Mesenchymal stem cell (in vitro differentiated cells and primary cell): ENCODE results near the gene ARHGEF7.

ENCODE experiments used
- DNase-seq: peaks from one replicate; pipeline ENCODE4 v3.0.0-alpha.2; 2013
- H2AFZ ChIP-seq: one replicate; pipeline ENCODE4 v1.6.1; 2013; ENCODE audit warnings: low read depth, mild to moderate bottlenecking, control low read depth, inconsistent platforms, low read length, moderate library complexity
- H2AK5ac ChIP-seq: 2 replicates; pipeline ENCODE4 v1.6.1; 2013; ENCODE audit warnings: low read length, moderate library complexity, mild to moderate bottlenecking, inconsistent platforms; ENCODE audit not compliant: severe bottlenecking
- H2BK120ac ChIP-seq: one replicate; pipeline ENCODE4 v1.6.1; 2013; ENCODE audit warnings: low read depth, mild to moderate bottlenecking, inconsistent platforms, low read length, moderate library complexity
- H2BK12ac ChIP-seq, 2 experiments: one replicate each; pipeline ENCODE4 v1.6.1; 2013; ENCODE audit warnings: inconsistent platforms in 2 of 2, low read length in 2 of 2, mild to moderate bottlenecking in 2 of 2, moderate library complexity in 2 of 2, control low read depth in 1 of 2
- H2BK15ac ChIP-seq: one replicate; pipeline ENCODE4 v1.6.1; 2013; ENCODE audit warnings: mild to moderate bottlenecking, low read depth, inconsistent platforms; ENCODE audit not compliant: poor library complexity, severe bottlenecking
- H2BK5ac ChIP-seq: 2 replicates; pipeline ENCODE4 v1.6.1; 2013; ENCODE audit warnings: low read depth, mild to moderate bottlenecking, low read length, control low read depth, inconsistent platforms; ENCODE audit not compliant: poor library complexity, severe bottlenecking
- H3K14ac ChIP-seq, 2 experiments: one replicate each; pipeline ENCODE4 v1.6.1; 2013; ENCODE audit warnings: inconsistent platforms in 2 of 2, low read length in 2 of 2, control low read depth in 1 of 2, mild to moderate bottlenecking in 1 of 2, moderate library complexity in 1 of 2
- H3K18ac ChIP-seq, 2 experiments: one replicate each; pipeline ENCODE4 v1.6.1; 2013; ENCODE audit warnings: inconsistent platforms in 2 of 2, low read length in 2 of 2, control low read depth in 1 of 2, low read depth in 1 of 2, mild to moderate bottlenecking in 1 of 2
- H3K23ac ChIP-seq, 2 experiments: one replicate each; pipeline ENCODE4 v1.6.1; 2013; ENCODE audit warnings: inconsistent platforms in 2 of 2, low read length in 2 of 2, mild to moderate bottlenecking in 2 of 2, moderate library complexity in 2 of 2, control low read depth in 1 of 2
- H3K27ac ChIP-seq: 2 replicates; pipeline ENCODE4 v1.5.1; 2013; ENCODE audit warnings: mild to moderate bottlenecking, moderate library complexity, low read length, control low read depth, inconsistent platforms; ENCODE audit not compliant: poor library complexity, severe bottlenecking
- H3K27me3 ChIP-seq, 2 experiments: 2 replicates each; pipeline versions ENCODE4 v1.6.1 to v1.7.0; 2013; ENCODE audit warnings: low read length in 2 of 2, mild to moderate bottlenecking in 2 of 2, moderate library complexity in 2 of 2, control low read depth in 1 of 2, inconsistent platforms in 1 of 2; ENCODE audit not compliant: control insufficient read depth in 1 of 2, insufficient read depth in 1 of 2
- H3K36me3 ChIP-seq, 2 experiments: 2 replicates each; pipeline versions ENCODE4 v1.6.1 to v1.7.0; 2013; ENCODE audit warnings: low read length in 2 of 2, control low read depth in 1 of 2, inconsistent platforms in 1 of 2, low read depth in 1 of 2, mild to moderate bottlenecking in 1 of 2; ENCODE audit not compliant: insufficient read depth in 2 of 2, control insufficient read depth in 1 of 2
- H3K4ac ChIP-seq, 2 experiments: one replicate each; pipeline ENCODE4 v1.6.1; 2013; ENCODE audit warnings: inconsistent platforms in 2 of 2, low read length in 2 of 2, mild to moderate bottlenecking in 2 of 2, moderate library complexity in 2 of 2, control low read depth in 1 of 2, low read depth in 1 of 2
- H3K4me1 ChIP-seq: 2 replicates; pipeline ENCODE4 v1.6.1; 2013; ENCODE audit warnings: low read depth, low read length, control low read depth; ENCODE audit not compliant: control insufficient read depth, insufficient read depth
- H3K4me2 ChIP-seq: 2 replicates; pipeline ENCODE4 v1.6.1; 2013; ENCODE audit warnings: low read length, mild to moderate bottlenecking, inconsistent platforms; ENCODE audit not compliant: poor library complexity, severe bottlenecking
- H3K4me3 ChIP-seq, 2 experiments: 2 replicates each; pipeline versions ENCODE4 v1.5.1 to v1.7.0; 2013; ENCODE audit warnings: low read length in 2 of 2, mild to moderate bottlenecking in 2 of 2, control low read depth in 1 of 2, low read depth in 1 of 2; ENCODE audit not compliant: insufficient read depth in 1 of 2
- H3K79me1 ChIP-seq: replicated peaks from 2 replicates; pipeline ENCODE4 v1.6.1; 2013; ENCODE audit warnings: mild to moderate bottlenecking, control low read depth, low read length, inconsistent platforms; ENCODE audit not compliant: poor library complexity, severe bottlenecking
- H3K9ac ChIP-seq: 2 replicates; pipeline ENCODE4 v1.7.0; 2013; ENCODE audit warnings: mild to moderate bottlenecking, low read length, moderate library complexity
- H3K9me3 ChIP-seq: 2 replicates; pipeline ENCODE4 v1.7.0; 2013; ENCODE audit warnings: mild to moderate bottlenecking, low read length; ENCODE audit not compliant: control insufficient read depth
- H4K8ac ChIP-seq: one replicate; pipeline ENCODE4 v1.6.1; 2013; ENCODE audit warnings: inconsistent platforms, mild to moderate bottlenecking, low read length, moderate library complexity
- H4K91ac ChIP-seq: one replicate; pipeline ENCODE4 v1.6.1; 2013; ENCODE audit warnings: mild to moderate bottlenecking, low read length, inconsistent platforms
- WGBS: methylation state at CpG from one replicate; pipeline ENCODE4 v1.1.7; 2013; ENCODE audit warnings: mixed read lengths; 5-methylcytosine and 5-hydroxymethylcytosine counted together

Gene ARHGEF7

DNA sequence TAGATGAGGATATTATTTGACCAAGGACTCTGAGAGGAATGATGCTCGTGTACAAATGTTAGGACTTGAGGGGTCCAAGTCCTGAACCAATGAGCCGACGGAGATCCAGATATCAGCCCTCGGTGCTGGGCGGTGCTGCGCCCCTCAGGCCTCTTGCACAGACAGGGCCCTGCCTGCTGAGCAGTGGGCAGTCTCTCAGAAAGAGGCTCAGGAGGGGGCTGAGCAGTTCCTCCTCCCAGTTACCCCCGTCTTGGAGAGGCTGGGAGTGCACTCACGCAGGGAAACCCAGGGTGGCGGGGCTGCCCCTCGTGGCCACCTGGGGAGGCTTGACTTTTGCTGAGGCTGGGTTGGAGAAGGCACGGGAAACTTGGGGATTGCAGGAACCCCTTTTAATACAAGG, 223.7 kb downstream of the ARHGEF7 start:
- no peak overlapping the region for H3K4ac ChIP-seq
- H2AFZ ChIP-seq = no peak overlapping the region
- no peak overlapping the region for H4K8ac ChIP-seq
- no peak overlapping the region for H4K91ac ChIP-seq
- no peak overlapping the region for H2BK15ac ChIP-seq
- peaks cover 2% of the 10 kb centered on the region for H3K4me1 ChIP-seq
- H2BK5ac ChIP-seq = no peak overlapping the region
- peaks cover 3% of the 10 kb centered on the region for H3K9me3 ChIP-seq
- H3K27me3 ChIP-seq = no peaks in the 10 kb centered on the region
- H2AK5ac ChIP-seq = no peak overlapping the region
- no peaks in the 10 kb centered on the region for H3K36me3 ChIP-seq
- H3K4me3 ChIP-seq = no peak overlapping the region
- no peaks in the 10 kb centered on the region for H3K79me1 ChIP-seq
- no peak overlapping the region for H2BK120ac ChIP-seq
- no peak overlapping the region for H3K18ac ChIP-seq
- H3K27ac ChIP-seq = no peak overlapping the region
- no peak overlapping the region for H2BK12ac ChIP-seq
- no peak overlapping the region for H3K14ac ChIP-seq
- WGBS = 80% methylated on average over 10 of the region's 11 CpGs
- no peak overlapping the region for H3K23ac ChIP-seq
- DNase-seq = no peak
- no peak overlapping the region for H3K4me2 ChIP-seq
- no peak overlapping the region for H3K9ac ChIP-seq

DNA sequence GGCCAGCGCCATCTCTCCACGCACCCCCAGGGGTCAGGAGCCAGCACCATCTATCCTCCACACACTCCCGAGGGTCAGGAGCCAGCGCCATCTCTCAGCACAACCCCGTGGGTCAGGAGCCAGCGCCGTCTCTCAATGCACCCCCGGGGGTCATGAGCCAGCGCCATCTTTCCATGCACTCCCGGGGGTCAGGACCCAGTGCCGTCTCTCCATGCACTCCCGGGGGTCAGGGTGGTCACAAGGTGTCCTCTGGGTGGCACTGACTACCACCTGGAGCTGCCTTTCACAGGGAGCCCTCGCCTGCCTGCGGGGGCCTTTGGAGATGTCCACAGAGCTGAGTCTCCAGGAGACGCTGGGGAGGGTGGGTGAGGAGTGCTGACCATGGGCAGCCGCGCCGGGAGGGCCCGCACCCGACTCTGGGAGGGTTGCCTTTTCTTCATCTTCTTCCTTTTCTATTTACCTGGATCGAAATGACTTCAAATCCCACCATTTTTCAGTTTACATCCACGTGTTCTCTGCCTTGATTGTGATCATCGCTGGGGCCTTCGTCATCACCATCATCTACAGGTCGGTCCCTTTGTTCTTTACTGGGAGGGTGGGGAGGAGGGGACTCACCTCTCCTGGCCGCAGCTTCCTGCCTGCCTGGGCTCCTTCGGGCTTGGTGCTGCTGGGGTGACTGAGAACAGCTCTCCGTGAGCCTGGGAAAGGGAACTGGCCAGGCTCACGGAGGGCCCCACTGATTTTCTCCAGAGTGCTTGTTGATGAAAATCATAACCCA, 224.4 kb downstream of the ARHGEF7 start:
- Histone ChIP-seq H2BK120ac (no peak overlapping the region), H3K18ac (no peak overlapping the region), H3K79me1 (no peaks in the 10 kb centered on the region), H3K4me1 (peaks cover 3% of the 10 kb centered on the region), H3K14ac (no peak overlapping the region), H3K27me3 (no peaks in the 10 kb centered on the region), H3K36me3 (no peaks in the 10 kb centered on the region), H3K9ac (no peak overlapping the region), H2AFZ (no peak overlapping the region), H3K23ac (no peak overlapping the region), H3K9me3 (no peaks in the 10 kb centered on the region), H3K4me2 (no peak overlapping the region), H2BK5ac (no peak overlapping the region), H2BK15ac (no peak overlapping the region), H2BK12ac (no peak overlapping the region), H3K4ac (no peak overlapping the region), H3K4me3 (no peak overlapping the region), H3K27ac (no peak overlapping the region), H2AK5ac (no peak overlapping the region), H4K8ac (no peak overlapping the region), H4K91ac (no peak overlapping the region)
- DNase-seq = no peak
- 83% methylated on average over 28 of the region's 29 CpGs for WGBS

DNA sequence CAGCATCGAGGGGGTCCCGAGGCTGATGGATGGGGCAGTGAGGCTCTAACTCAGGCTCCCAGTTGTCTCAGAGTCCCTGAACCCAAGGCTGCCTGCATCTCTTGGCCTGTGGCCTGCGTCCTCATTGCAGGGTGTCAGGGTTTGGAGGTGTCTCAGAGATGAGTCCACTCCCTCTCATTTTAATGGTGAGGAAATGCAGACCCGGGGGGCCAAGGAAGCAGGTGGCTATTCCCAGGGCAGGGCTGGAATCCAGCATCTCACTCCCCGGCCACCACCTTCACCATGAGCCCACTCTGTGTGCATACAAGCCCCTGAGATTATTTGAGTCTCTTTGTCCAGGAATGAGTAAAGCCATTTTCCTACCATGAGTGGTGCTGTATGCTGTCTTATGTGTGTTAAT, 226.8 kb downstream of the ARHGEF7 start:
- H2BK15ac ChIP-seq = no peak overlapping the region
- no peak overlapping the region for H3K4me3 ChIP-seq
- H3K27ac ChIP-seq = no peak overlapping the region
- no peak overlapping the region for H2BK120ac ChIP-seq
- no peak overlapping the region for H4K91ac ChIP-seq
- no peak overlapping the region for H3K9ac ChIP-seq
- no peaks in the 10 kb centered on the region for H3K9me3 ChIP-seq
- H2AK5ac ChIP-seq = no peak overlapping the region
- no peak overlapping the region for H2AFZ ChIP-seq
- no peak overlapping the region for H2BK5ac ChIP-seq
- H3K4ac ChIP-seq = no peak overlapping the region
- DNase-seq = no peak
- no peak overlapping the region for H3K23ac ChIP-seq
- H3K27me3 ChIP-seq = no peaks in the 10 kb centered on the region
- H3K4me1 ChIP-seq = peaks cover 3% of the 10 kb centered on the region
- no peak overlapping the region for H2BK12ac ChIP-seq
- H3K4me2 ChIP-seq = no peak overlapping the region
- H4K8ac ChIP-seq = no peak overlapping the region
- H3K79me1 ChIP-seq = no peaks in the 10 kb centered on the region
- H3K36me3 ChIP-seq = peaks cover 0 to 4% of the 10 kb centered on the region in 2 experiments
- H3K18ac ChIP-seq = no peak overlapping the region
- no peak overlapping the region for H3K14ac ChIP-seq
- 89% methylated on average over 3 of the region's 5 CpGs for WGBS

DNA sequence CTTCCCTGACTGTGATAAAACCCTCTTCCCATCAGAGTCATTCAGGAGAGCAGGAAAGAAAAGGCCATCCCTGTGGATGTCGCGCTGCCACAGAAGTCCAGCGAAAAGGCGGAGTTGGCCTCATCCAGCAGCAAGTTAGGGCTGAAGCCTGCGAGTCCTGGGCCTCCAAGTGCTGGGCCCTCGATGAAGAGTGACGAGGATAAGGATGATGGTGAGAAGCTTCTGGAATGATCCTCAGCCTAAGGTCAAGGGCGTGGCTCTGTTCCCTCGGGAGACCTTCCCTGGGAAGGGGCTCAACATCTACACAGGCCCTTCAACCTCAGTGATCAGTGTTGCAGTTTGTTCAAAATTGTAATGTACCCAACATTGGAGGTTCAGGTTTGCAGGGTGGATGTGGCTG, 227.6 kb downstream of the ARHGEF7 start:
- Histone ChIP-seq H3K4me1 (peaks cover 2% of the 10 kb centered on the region), H3K23ac (no peak overlapping the region), H2AFZ (no peak overlapping the region), H3K18ac (no peak overlapping the region), H4K91ac (no peak overlapping the region), H3K4me2 (no peak overlapping the region), H3K27me3 (no peaks in the 10 kb centered on the region), H3K14ac (no peak overlapping the region), H2BK15ac (no peak overlapping the region), H3K4me3 (no peak overlapping the region), H3K9ac (no peak overlapping the region), H3K9me3 (no peaks in the 10 kb centered on the region), H2BK12ac (no peak overlapping the region), H3K4ac (no peak overlapping the region), H3K79me1 (no peaks in the 10 kb centered on the region), H2BK5ac (no peak overlapping the region), H2BK120ac (no peak overlapping the region), H3K36me3 (peaks cover 0 to 4% of the 10 kb centered on the region in 2 experiments), H3K27ac (no peak overlapping the region), H4K8ac (no peak overlapping the region), H2AK5ac (no peak overlapping the region)
- 94% methylated on average over 9 of the region's 9 CpGs for WGBS
- DNase-seq = no peak
